DLD1 (cell line): ENCODE measurements around the gene DICER1.

Experiments used
- in situ Hi-C: cut with HindIII; loops from 2 replicates; pipeline ENCODE4 v1.10.0; 2017; ENCODE audit warnings: low sequenced_read_pairs

Gene DICER1

DNA sequence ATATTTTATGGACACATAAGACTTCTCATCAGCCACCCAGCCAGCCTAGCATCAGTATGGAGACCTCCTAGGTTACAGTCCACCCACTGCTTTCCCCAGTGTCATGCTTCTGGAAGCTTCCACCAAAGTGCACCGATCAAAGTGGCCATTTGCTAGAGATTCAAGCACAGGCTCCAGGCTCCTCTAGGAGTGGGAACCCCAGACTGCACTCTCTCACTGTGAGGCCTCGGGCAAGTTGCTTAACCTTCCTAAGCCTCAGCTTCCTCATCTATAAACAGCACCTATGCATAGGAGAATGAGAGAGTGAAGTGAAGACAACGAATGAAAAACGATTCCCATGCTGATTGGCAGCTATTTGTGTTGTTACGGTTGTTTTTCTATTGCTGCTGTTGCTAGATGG lies 94.4 kb downstream of the DICER1 start:
- in situ Hi-C loops: no loop called here

- in situ Hi-C loops: no loop called here
Measured at GRCh38 chr14:95062220-95062619, 95.1 kb downstream of the DICER1 start.

DNA sequence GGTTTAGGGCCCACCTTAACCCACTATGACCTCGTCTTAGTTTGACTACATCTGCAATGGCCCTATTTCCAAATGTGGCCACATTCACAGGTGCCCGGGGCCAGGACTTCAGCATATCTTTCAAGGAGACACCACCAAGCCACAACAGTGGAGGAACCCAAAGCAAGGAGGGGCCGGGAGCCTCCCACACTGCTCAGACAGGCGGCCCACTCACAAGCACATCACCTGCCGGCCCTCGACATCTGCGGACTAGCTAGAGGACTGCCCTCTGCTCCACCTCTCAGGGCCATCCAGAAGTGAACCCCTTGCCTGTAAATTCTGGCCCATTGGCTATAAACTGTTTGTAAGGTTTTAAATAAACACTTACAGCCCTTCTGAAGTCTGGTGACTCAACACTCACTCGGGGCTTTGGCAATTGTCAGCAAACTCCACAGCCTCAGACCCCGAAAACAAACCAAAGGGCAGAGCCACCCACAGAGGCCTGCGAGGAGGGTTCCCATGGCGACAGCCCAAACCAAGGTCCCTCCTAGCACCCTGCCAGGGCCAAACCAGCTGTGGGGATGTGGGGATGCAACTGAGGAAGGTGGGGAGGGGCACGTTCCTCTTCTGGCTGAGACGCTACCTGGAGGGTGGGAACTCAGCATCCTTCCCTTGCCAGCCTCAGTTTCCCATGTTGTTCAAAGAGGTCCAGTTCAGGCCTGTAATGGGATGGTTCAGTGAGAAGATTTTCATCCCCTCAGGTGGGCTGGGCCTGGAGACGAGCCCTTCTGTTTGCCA lies 95.8 kb downstream of the DICER1 start:
- in situ Hi-C loops: no loop called here

DNA sequence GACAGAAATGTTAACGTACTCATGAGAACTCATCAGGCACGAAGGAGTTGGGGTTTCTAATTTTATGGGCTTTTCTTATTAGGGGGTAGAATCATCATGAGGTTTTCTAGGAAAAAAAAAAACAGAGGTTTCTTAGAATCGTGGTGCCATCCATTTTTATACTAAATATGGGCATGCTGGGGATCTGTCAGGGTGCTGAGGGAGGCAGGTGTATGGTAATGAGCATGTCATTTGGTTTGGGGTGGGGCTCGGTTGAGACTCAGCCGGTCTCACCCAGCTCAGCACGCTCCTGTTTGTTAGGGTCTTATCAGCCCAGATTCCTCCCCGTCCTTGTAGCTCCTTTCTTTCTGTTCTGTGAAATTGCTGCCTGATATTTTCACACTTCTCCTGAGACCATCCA lies 98.2 kb downstream of the DICER1 start:
- in situ Hi-C loops: no loop called here

GRCh38 chr14:95058491-95058890 lies 98.8 kb downstream of the DICER1 start:
- in situ Hi-C loops: no loop called here

DNA sequence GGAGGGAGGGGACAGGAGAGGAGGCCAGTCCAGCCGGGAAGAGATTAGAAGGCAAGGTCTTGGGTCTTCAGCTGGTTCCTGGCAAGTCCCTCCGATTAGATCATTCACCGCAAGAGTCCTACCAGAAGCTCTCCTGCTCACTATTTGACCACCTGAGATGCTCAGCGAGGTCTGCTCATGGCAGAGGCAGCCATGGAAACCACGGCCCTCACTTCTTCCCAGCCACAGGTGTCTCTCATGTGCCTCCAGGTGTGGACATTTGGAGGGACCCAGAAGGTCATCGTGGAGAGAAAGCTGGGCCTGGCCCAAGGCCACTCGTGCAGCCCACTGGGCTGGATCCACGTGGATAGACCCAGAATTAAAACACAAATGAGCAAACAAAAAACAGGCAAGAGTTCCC lies 99.5 kb downstream of the DICER1 start:
- in situ Hi-C loops: no loop called here

GRCh38 chr14:95057147-95057546 lies 100.2 kb downstream of the DICER1 start:
- in situ Hi-C loops: no loop called here

DNA sequence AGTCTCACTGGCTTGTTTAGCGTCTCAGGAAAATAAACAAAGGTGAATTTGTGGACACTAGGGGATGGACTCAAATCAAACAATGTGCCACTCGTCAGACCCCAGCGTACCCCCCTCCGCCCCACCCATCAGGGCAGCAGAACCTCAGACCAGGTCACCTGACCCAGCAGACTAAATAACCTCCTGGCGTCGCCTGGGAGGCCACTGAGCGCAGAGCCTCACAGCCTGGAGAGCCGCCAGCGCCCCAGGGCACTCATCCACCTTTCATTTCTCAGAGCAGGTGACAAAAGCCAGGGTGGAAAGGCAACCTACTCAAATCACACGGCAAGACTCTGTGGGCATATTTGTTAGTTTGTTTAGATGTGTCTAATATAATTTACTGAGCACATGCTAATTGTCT lies 100.9 kb downstream of the DICER1 start:
- in situ Hi-C loops: no loop called here

GRCh38 chr14:95055318-95055717 lies 102.0 kb downstream of the DICER1 start:
- in situ Hi-C loops: no loop called here

GRCh38 chr14:95054346-95055280 lies 102.7 kb downstream of the DICER1 start:
- in situ Hi-C loops: no loop called here

GRCh38 chr14:95052016-95052585 lies 105.2 kb downstream of the DICER1 start:
- in situ Hi-C loops: no loop called here

DNA sequence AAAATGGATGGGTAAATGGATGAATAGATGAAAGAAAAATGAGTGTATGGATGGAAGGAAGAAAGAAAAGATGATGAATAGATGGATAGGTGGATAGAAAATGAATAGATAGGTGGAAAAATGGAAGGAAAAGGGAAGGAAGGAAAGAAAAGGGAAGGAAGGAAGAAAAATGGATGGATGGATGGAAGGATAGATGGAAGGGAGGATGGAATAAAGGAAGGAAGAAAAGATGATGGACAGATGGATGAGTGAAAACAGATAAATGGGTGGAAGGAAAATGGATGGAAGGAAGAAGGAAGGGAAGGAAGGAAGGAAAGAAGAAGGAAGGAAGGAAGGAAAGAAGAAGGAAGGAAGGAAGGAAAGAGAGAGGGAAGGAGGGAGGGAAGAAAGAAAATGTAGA lies 107.4 kb downstream of the DICER1 start:
- in situ Hi-C loops: no loop called here

DNA sequence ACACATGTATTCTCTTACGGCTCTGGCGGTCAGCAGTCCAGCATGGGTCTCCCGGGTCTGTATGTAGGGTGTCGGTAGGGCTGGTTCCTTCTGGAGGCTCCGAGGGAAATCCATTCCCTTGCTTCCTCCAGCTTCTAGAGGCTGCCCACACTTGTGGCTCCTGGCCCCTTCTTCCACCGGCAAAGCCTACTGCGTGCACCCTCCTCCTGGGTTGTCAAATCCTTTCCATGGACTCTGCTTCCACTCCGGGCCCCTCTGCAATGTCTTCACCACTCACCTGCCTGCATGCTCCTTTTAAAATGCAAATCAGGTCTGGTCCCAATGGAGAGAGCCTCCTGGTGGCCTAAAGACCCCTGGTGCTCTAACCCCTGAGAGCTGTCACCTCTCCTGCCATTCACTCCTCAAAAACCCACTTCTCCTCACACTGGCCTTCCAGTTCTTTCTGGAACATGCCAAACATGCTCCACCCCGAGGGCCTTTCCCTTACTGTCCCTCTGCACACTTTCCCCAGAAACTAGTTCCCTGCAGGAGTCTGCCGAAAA lies 108.5 kb downstream of the DICER1 start:
- in situ Hi-C loops: no loop called here

DNA sequence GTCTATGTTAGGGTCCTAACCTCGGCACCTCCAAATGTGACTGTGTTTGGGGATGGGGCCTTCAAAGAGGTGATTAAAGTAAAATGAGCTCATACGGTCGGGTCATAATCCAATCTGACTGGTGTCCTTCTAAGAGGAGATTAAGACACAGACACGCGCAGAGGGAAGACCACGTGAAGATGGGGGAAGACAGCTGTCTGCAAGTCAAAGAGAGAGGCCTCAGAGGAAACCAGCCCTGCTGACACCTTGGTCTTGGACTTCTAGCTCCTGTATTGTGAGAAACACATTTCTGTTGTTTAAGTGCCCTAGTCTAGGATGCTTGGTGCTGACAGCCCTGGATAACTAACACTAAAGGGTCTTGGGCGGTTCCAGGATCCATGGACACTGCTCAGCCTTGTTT lies 109.6 kb downstream of the DICER1 start:
- in situ Hi-C loops: no loop called here

DNA sequence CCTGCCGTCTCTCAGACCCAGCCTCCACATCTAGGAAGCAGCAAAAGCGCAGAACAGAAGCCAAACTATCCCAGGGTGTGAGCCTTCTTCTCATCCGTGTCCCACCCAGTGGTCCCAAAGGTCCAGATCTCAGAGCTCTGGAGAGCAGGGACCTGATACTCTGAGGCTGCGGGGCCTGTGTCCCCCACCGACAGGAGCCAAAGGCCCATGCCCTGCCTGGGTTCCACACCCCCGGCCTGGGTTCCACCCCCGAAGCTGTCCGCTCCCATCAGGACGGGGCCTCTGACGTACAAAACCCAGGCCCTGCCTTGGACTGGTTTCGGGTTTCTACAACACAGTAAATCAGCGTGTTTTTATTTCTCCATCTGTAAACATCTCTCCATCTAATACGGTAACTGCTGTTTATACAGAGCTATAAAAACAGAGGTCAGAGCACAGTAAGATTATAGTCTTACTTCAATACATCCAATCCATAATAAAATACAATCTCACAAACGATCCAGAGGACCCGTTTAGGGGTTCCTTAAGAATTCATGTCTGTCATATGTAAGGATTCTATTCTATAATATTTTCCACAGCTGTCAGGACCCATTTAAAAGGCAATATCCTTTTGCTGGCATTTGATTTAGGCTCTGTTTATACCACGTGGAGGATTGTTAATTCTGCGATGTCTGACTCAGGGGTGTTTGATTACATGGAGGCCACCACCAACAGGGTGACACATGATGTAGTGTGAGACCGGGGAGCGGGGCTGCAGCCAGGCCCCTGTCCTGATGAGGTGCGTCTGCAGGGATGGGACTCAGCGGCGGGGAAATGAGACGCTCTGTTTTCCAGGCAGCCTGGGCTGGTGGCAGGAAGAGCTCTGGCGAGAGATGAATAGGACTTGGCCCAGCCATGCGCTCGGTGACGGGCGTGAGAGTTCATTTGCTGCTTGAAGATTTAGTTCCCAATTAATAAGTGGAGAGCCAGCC lies 110.3 kb downstream of the DICER1 start:
- in situ Hi-C loops: no loop called here

- in situ Hi-C loops: no loop called here
Measured at GRCh38 chr14:95045836-95046430, 111.4 kb downstream of the DICER1 start.

- in situ Hi-C loops: no loop called here
Measured at GRCh38 chr14:95045106-95045701, 112.1 kb downstream of the DICER1 start.

DNA sequence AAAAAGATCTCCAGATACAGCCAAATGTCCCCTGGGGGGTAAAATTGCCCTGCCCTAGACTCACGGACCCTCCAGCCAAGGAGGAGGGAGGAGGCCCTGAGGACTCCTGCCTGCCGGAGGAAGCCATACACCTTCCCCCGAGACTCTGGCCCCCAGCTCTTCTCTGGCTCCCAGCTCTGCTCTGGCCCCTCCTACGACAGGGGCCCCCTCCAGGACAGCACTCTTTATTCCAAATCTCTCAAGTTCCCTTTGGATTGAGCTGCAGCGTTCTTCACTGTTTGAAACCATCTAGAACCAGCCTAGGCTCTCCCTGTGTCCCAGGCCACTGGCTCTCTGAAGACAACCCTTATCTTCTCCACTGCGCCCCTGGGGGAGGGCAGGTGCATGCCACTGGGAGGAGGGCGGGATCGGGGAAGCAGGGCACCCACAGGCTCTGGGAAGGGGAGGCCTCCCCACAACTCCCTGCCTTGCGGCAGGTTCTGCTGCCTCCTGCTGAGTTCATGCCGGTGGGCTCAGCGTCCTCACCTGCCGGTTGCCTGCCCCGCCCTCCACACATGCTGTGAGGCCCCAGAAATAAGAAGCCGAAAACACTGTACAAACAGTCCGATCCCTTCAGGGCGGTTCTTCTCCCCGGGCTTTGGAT lies 112.7 kb downstream of the DICER1 start:
- in situ Hi-C loops: no loop called here
